ENCODE data around the gene CMTM2.

The CMTM2 gene

DNA sequence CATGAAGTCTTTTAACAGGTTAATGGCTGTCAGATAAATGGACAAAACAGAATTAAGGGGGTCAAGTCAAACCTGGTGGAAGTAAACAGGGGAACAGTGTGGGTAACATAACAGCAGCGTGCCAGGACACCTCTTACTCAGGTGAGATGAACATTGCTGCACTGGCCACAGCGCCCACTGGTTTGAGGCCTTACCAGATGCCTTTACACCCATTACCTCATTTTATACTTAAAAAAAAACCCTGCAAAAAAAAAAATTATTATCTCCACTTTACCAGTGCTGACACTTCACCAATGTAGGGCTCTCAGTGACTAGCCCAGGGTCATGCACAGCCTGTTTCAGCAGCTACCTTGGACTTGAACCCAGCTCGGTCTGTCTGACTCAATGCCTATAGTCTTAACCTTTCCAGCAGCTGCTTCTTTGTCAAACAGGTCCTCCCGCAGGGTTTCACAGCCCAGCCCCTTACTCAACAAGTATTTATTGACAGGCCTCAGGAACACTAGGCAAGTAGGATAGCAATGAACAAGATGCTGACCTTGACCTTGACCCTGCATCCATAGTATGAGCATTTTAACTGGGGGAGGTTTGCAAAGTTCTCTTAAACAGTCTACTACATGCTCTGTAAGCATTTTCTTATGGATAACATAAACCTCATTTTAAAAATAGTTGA lies 55.4 kb downstream of the CMTM2 start:
- Histone ChIP-seq H3K4me3 (replicated peaks; ENCODE audit: insufficient read depth, low read length) (no peak overlapping the region), H3K27me3 (ENCODE audit: insufficient read depth, poor library complexity, severe bottlenecking) (no peaks in the 10 kb centered on the region), H3K27ac (replicated peaks) (no peak overlapping the region)
- no peak for DNase-seq (ENCODE audit: low read depth in 1 of 2, low spot score in 1 of 2)
- TF ChIP-seq SPI1 (IDR thresholded peaks at IDR 0.05; ENCODE audit: borderline replicate concordance, low read depth): no peak
- no peak for TF ChIP-seq CTCF (IDR thresholded peaks at IDR 0.05; ENCODE audit: insufficient read depth, low read length)
- TF ChIP-seq, protein P1, sequence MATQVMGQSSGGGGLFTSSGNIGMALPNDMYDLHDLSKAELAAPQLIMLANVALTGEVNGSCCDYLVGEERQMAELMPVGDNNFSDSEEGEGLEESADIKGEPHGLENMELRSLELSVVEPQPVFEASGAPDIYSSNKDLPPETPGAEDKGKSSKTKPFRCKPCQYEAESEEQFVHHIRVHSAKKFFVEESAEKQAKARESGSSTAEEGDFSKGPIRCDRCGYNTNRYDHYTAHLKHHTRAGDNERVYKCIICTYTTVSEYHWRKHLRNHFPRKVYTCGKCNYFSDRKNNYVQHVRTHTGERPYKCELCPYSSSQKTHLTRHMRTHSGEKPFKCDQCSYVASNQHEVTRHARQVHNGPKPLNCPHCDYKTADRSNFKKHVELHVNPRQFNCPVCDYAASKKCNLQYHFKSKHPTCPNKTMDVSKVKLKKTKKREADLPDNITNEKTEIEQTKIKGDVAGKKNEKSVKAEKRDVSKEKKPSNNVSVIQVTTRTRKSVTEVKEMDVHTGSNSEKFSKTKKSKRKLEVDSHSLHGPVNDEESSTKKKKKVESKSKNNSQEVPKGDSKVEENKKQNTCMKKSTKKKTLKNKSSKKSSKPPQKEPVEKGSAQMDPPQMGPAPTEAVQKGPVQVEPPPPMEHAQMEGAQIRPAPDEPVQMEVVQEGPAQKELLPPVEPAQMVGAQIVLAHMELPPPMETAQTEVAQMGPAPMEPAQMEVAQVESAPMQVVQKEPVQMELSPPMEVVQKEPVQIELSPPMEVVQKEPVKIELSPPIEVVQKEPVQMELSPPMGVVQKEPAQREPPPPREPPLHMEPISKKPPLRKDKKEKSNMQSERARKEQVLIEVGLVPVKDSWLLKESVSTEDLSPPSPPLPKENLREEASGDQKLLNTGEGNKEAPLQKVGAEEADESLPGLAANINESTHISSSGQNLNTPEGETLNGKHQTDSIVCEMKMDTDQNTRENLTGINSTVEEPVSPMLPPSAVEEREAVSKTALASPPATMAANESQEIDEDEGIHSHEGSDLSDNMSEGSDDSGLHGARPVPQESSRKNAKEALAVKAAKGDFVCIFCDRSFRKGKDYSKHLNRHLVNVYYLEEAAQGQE (IDR thresholded peaks at IDR 0.05; ENCODE audit: insufficient replicate concordance, low read depth): no peak

DNA sequence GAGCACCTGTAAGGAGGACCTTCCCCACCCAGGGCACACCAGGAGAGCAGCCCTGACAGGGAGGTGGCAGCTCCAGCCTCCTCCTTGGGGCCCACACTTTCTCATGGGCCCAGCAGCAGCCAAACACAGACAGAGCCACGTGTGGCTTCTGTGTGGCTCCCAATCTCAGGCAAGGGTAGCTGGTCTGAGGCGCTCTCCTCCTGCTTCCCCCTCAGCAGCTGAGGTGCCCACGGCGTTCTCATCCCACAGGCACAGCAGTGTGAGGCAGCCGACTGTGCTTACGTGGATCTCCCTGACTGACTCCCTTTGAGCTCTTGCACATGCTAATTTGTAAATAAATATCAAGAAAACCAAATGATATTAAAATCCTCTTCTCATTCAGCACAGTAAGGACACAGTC lies 56.1 kb downstream of the CMTM2 start:
- H3K27ac ChIP-seq (replicated peaks): no peak overlapping the region
- no peak for TF ChIP-seq CTCF (IDR thresholded peaks at IDR 0.05; ENCODE audit: insufficient read depth, low read length)
- TF ChIP-seq, protein P1 (IDR thresholded peaks at IDR 0.05; ENCODE audit: insufficient replicate concordance, low read depth): no peak
- no peak for TF ChIP-seq POLR2AphosphoS5 (IDR thresholded peaks at IDR 0.05; ENCODE audit: low read depth)
- no peak for TF ChIP-seq SPI1 (IDR thresholded peaks at IDR 0.05; ENCODE audit: borderline replicate concordance, low read depth)
- DNase-seq (ENCODE audit: low read depth in 1 of 2, low spot score in 1 of 2): no peak
- H3K4me3 ChIP-seq (replicated peaks; ENCODE audit: insufficient read depth, low read length): no peak overlapping the region
- H3K27me3 ChIP-seq (ENCODE audit: insufficient read depth, poor library complexity, severe bottlenecking): no peaks in the 10 kb centered on the region

GRCh38 chr16:66636199-66636598 lies 56.9 kb downstream of the CMTM2 start:
- Histone ChIP-seq H3K27me3 (ENCODE audit: insufficient read depth, poor library complexity, severe bottlenecking) (no peaks in the 10 kb centered on the region), H3K27ac (replicated peaks) (no peak overlapping the region), H3K4me3 (replicated peaks; ENCODE audit: insufficient read depth, low read length) (no peak overlapping the region)
- no peak for DNase-seq (ENCODE audit: low read depth in 1 of 2, low spot score in 1 of 2)
- TF ChIP-seq SPI1 (IDR thresholded peaks at IDR 0.05; ENCODE audit: borderline replicate concordance, low read depth) (no peak), POLR2AphosphoS5 (IDR thresholded peaks at IDR 0.05; ENCODE audit: low read depth) (no peak), GABPA (IDR thresholded peaks at IDR 0.05; ENCODE audit: low read depth) (no peak), CTCF (IDR thresholded peaks at IDR 0.05; ENCODE audit: insufficient read depth, low read length) (no peak)
- TF ChIP-seq, protein P1 (IDR thresholded peaks at IDR 0.05; ENCODE audit: insufficient replicate concordance, low read depth): no peak
